KOPT-K1 (cell line): Measurements from ENCODE around the gene MAP2K5.
A peak's percentile ranks its signal among the peaks of the same experiment; 100 is the strongest.

Experiments
- H3K27ac ChIP-seq: fragments of 200-600 bp; sonication (generic); 2 replicates; pipeline ENCODE4 v1.5.1; 2016; ENCODE audit warnings: antibody characterized with exemption, mild to moderate bottlenecking, low read depth, low read length; ENCODE audit not compliant: poor library complexity, severe bottlenecking
- H3K36me3 ChIP-seq: fragments of 200-600 bp; sonication (generic); 2 replicates; pipeline ENCODE4 v1.5.1; 2017; ENCODE audit warnings: antibody characterized with exemption, mild to moderate bottlenecking, low read length, moderate library complexity; ENCODE audit not compliant: insufficient read depth
- H3K9me3 ChIP-seq: fragments of 200-600 bp; sonication (generic); 2 replicates; pipeline ENCODE4 v1.5.1; 2017; ENCODE audit warnings: antibody characterized with exemption, low read length, mild to moderate bottlenecking; ENCODE audit not compliant: insufficient read depth, poor library complexity, severe bottlenecking

MAP2K5 gene

GRCh38 chr15:67835297-67836133 lies 293.0 kb downstream of the MAP2K5 start:
- H3K36me3 ChIP-seq = no peaks in the 10 kb centered on the region
- peak overlapping the region; percentile 36 for H3K27ac ChIP-seq
- H3K9me3 ChIP-seq = no peaks in the 10 kb centered on the region

GRCh38 chr15:67836134-67836455 lies 293.6 kb downstream of the MAP2K5 start:
- Histone ChIP-seq H3K9me3 (no peaks in the 10 kb centered on the region), H3K27ac (peak overlapping the region; percentile 36), H3K36me3 (no peaks in the 10 kb centered on the region)

GRCh38 chr15:67836477-67836876 lies 294.0 kb downstream of the MAP2K5 start:
- Histone ChIP-seq H3K27ac (no peak overlapping the region), H3K9me3 (no peaks in the 10 kb centered on the region), H3K36me3 (no peaks in the 10 kb centered on the region)

- no peaks in the 10 kb centered on the region for H3K36me3 ChIP-seq
- H3K9me3 ChIP-seq = no peaks in the 10 kb centered on the region
- H3K27ac ChIP-seq = no peak overlapping the region
Measured at GRCh38 chr15:67836955-67837354, 294.5 kb downstream of the MAP2K5 start.

GRCh38 chr15:67838789-67839332 lies 296.4 kb downstream of the MAP2K5 start:
- peak overlapping the region; percentile 93 for H3K27ac ChIP-seq
- H3K36me3 ChIP-seq = no peaks in the 10 kb centered on the region

GRCh38 chr15:67839499-67839928 lies 297.0 kb downstream of the MAP2K5 start:
- Histone ChIP-seq H3K9me3 (no peaks in the 10 kb centered on the region), H3K36me3 (no peaks in the 10 kb centered on the region), H3K27ac (peak overlapping the region; percentile 93)

More at GRCh38 chr15:67838789-67839332, 296.4 kb downstream of the MAP2K5 start:
- H3K9me3 ChIP-seq = no peaks in the 10 kb centered on the region

GRCh38 chr15:67839929-67840748 lies 297.6 kb downstream of the MAP2K5 start, which contains the start of gene RNU6-1:
TSS of gene RNU6-1 (minus strand) at chr15:67840045.
- H3K27ac ChIP-seq = peak within 1 kb of the TSS; percentile 93
- H3K36me3 ChIP-seq = no peaks in the 10 kb centered on the region

GRCh38 chr15:67840749-67841512 lies 298.4 kb downstream of the MAP2K5 start:
- Histone ChIP-seq H3K9me3 (no peaks in the 10 kb centered on the region), H3K27ac (peak overlapping the region; percentile 93), H3K36me3 (no peaks in the 10 kb centered on the region)

More at GRCh38 chr15:67839929-67840748, 297.6 kb downstream of the MAP2K5 start, which contains the start of gene RNU6-1:
- H3K9me3 ChIP-seq = no peaks in the 10 kb centered on the region

- Histone ChIP-seq H3K36me3 (no peaks in the 10 kb centered on the region), H3K27ac (peak overlapping the region; percentile 93), H3K9me3 (no peaks in the 10 kb centered on the region)
Measured at GRCh38 chr15:67841513-67841762, 298.9 kb downstream of the MAP2K5 start.

- no peaks in the 10 kb centered on the region for H3K9me3 ChIP-seq
- H3K27ac ChIP-seq = no peak overlapping the region
- no peaks in the 10 kb centered on the region for H3K36me3 ChIP-seq
Measured at GRCh38 chr15:67843092-67843501, 300.6 kb downstream of the MAP2K5 start.

- H3K27ac ChIP-seq = no peak overlapping the region
- no peaks in the 10 kb centered on the region for H3K9me3 ChIP-seq
- H3K36me3 ChIP-seq = no peaks in the 10 kb centered on the region
Measured at GRCh38 chr15:67843571-67844387, 301.3 kb downstream of the MAP2K5 start.

GRCh38 chr15:67845974-67846373 lies 303.5 kb downstream of the MAP2K5 start:
- H3K9me3 ChIP-seq = no peaks in the 10 kb centered on the region
- no peak overlapping the region for H3K27ac ChIP-seq
- no peaks in the 10 kb centered on the region for H3K36me3 ChIP-seq

GRCh38 chr15:67849538-67849937 lies 307.0 kb downstream of the MAP2K5 start:
- Histone ChIP-seq H3K36me3 (no peaks in the 10 kb centered on the region), H3K27ac (no peak overlapping the region), H3K9me3 (no peaks in the 10 kb centered on the region)

GRCh38 chr15:67850336-67850735 lies 307.8 kb downstream of the MAP2K5 start:
- H3K9me3 ChIP-seq = no peaks in the 10 kb centered on the region
- no peak overlapping the region for H3K27ac ChIP-seq

More at GRCh38 chr15:67850336-67850735, 307.8 kb downstream of the MAP2K5 start:
- H3K36me3 ChIP-seq = no peaks in the 10 kb centered on the region
